Heart left ventricle (tissue), 16 donors: ENCODE results near the gene CNOT3. TPM values are rescaled to one million over a fixed set of nuclear protein-coding genes. Genes with fewer than 3 reads are reported as not detected.
A peak's percentile ranks its signal among the peaks of the same experiment; 100 is the strongest.

Source experiments
- ATAC-seq, 4 donors: fragments of 200-7000 bp; cut with Tn5 transposase; one replicate each; pipeline ENCODE4 v1.9.1; 2020 to 2022; ENCODE audit warnings: moderate library complexity in 4 of 4, mild to moderate bottlenecking in 3 of 4, moderate number of reproducible peaks in 1 of 4
- DNase-seq, 5 donors: peaks; one replicate each; pipeline ENCODE4 v3.0.0-alpha.2; 2020
- H3K27ac ChIP-seq, 12 donors: fragments of 200-600 bp; sonication (generic) in 4 of 12; one replicate each; pipeline versions ENCODE4 v1.5.0 to v1.8.0; 2016 to 2022; ENCODE audit warnings: mild to moderate bottlenecking in 2 of 12
- H3K27me3 ChIP-seq, 9 donors: fragments of 200-600 bp; sonication (generic) in 2 of 9; one replicate each; pipeline versions ENCODE4 v1.5.1 to v1.8.0; 2016 to 2022; ENCODE audit warnings: mild to moderate bottlenecking in 3 of 9
- H3K36me3 ChIP-seq, 9 donors: fragments of 200-600 bp; sonication (generic) in 2 of 9; one replicate each; pipeline versions ENCODE4 v1.5.0 to v1.8.0; 2018 to 2022; ENCODE audit warnings: mild to moderate bottlenecking in 2 of 9
- H3K4me1 ChIP-seq, 12 donors: fragments of 200-600 bp; sonication (generic) in 4 of 12; one replicate each; pipeline versions ENCODE4 v1.5.0 to v1.8.0; 2016 to 2022; ENCODE audit warnings: mild to moderate bottlenecking in 3 of 12
- H3K4me3 ChIP-seq, 12 donors: fragments of 200-600 bp; sonication (generic) in 4 of 12; one replicate each; pipeline versions ENCODE4 v1.5.0 to v1.8.0; 2017 to 2022; ENCODE audit warnings: mild to moderate bottlenecking in 9 of 12, moderate library complexity in 4 of 12
- H3K9me3 ChIP-seq, 12 donors: fragments of 200-600 bp; sonication (generic) in 4 of 12; one replicate each; pipeline versions ENCODE4 v1.5.0 to v1.8.0; 2016 to 2022; ENCODE audit warnings: mild to moderate bottlenecking in 1 of 12
- POLR2A ChIP-seq, 2 donors: fragments of 450-650 bp; IDR thresholded peaks; one replicate each; pipeline ENCODE4 v1.6.1; 2017; ENCODE audit warnings: antibody characterized with exemption in 2 of 2, mild to moderate bottlenecking in 2 of 2, moderate library complexity in 2 of 2
- WGBS, 4 donors: extraction: QIAGEN DNeasy Blood & Tissue Kit in 2 of 4; methylation state at CpG; one replicate each; pipeline versions ENCODE4 v1.1.5 to v1.1.7; 2013 to 2018; 5-methylcytosine and 5-hydroxymethylcytosine counted together
- intact Hi-C, 10 donors: fragments of 100-400 bp; cut with DNase I; formaldehyde crosslinking; loops; one replicate each; pipeline versions ENCODE4 v1.11.1 to v1.14.2; 2022
- polyA plus RNA-seq, 2 donors: library from polyadenylated mRNA; stranded (reverse); fragments of 200-250 nt; gene quantifications; one replicate each; pipeline ENCODE4 v1.2.3, GENCODE V29; 2013
- total RNA-seq, 9 donors: library from RNA; depleted of rRNA in 2 of 9; stranded (reverse); fragments of >200 nt in 2 of 9; fragmentation: NEBNext Ultra II Directional in 3 of 9; extraction: Animal tissue kit (Norgen Biotek cat#: 25700) in 3 of 9; gene quantifications; one replicate each; pipeline versions ENCODE4 v1.1.0 to v1.2.4, GENCODE V29; 2016 to 2023
- TF ChIP-seq, protein P1 (sequence below), 12 donors: fragments of 200-600 bp; sonication (generic) in 4 of 12; IDR thresholded peaks; one replicate each; pipeline versions ENCODE4 v1.5.0 to v1.8.0; 2018 to 2022; ENCODE audit warnings: antibody characterized with exemption in 12 of 12, mild to moderate bottlenecking in 5 of 12
- donor health status: ischemic (EF 13 %, LVEDD 7.1; RV severe dilation, severe dysfunction).
- donor health status: healthy with polysubstance abuse.
- donor health status: DM: no; HTN: yes; CAD: no.
- donor health status: DM: no; HTN: no; CAD: no.
- donor health status: ischemic (EF 25% LVEDD 6.9; RV normal size, moderate dysfunction).
- donor health status: ischemic (EF 25% LVEDD 5.7; RV mildly dilated, moderate dysfunction).
- donor health status: healthy.
- donor health status: DM: yes; HTN: yes; CAD: no.
- donor health status: ischemic (EF 35%, LVEDD 5.7; RV mildly dilated, moderate dysfunction).
- donor health status: nonischemic (EF 11% LVEDD 7.7; RV severe dilation, severe dysfunction).
- donor health status: DM: yes; HTN: yes; CAD: no.
- donor health status: PGD.
- donor health status: ischemic (EF 29% LVEDD 5.4; RV normal size, mild dysfunction).
- donor health status: nonischemic (EF 23%, LVEDD 6.1; RV moderate dilation, normal function).

Gene CNOT3
- total and polyA plus RNA-seq, 11 donors: 12.6 to 28.2 (median 18.1) TPM

DNA sequence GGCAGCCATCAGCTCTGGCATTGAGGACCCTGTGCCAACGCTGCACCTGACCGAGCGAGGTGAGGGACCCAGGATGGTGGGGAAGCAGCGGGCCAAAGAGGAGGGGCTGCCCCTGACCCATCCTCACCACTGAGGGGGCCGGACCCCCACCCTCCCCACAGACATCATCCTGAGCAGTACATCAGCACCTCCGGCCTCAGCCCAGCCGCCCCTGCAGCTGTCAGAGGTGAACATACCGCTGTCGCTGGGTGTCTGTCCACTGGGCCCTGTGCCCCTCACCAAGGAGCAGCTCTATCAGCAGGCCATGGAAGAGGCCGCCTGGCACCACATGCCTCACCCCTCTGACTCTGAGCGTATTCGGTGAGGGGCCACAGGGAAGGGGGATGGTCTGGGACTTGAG, 14.7 kb downstream of the CNOT3 start:
- intact Hi-C loops: no loop called here
- WGBS, 4 donors: 76 to 93% (median 89%) methylated on average over 7 to 12 of the region's 12 CpGs

DNA sequence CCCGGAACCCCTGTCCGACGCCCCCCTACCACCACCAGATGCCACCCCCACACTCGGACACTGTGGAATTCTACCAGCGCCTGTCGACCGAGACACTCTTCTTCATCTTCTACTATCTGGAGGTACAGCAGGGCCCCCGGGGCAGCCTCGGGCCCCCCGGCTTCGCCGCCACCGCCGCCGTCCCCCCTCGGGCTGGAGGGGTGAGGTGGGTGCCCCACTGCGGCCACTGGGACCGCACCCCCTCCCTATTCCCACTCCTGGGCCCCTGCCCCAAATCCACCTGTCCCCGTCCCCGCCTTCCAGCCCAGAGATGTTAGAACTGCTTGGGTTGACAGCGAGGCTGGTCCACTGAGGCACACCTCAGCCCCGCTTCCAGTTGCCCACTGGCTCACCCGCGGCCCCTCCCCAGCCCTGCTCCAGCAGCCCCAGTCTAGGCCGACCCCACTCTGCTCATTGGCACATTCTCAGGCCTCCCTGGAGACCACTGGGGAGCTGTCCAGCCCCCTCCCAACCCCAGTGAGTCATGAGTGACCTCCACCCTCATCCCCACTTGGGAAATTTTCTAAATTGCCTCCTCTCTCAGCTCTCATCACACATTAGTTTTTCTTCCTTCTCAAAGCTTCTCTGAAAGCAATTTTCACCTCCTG, 15.4 kb downstream of the CNOT3 start:
- 85 to 90% (median 89%) methylated on average over 25 of the region's 25 CpGs for WGBS, 4 donors
- ATAC-seq: peak in 2 of 4 donors; percentile 7 to 36
- intact Hi-C loops: no loop called here
- no peak for DNase-seq
- H3K27me3 ChIP-seq: no peaks in the 10 kb centered on the region
- TF ChIP-seq POLR2A (IDR thresholded peaks at IDR 0.05): no peak
- TF ChIP-seq, protein P1, sequence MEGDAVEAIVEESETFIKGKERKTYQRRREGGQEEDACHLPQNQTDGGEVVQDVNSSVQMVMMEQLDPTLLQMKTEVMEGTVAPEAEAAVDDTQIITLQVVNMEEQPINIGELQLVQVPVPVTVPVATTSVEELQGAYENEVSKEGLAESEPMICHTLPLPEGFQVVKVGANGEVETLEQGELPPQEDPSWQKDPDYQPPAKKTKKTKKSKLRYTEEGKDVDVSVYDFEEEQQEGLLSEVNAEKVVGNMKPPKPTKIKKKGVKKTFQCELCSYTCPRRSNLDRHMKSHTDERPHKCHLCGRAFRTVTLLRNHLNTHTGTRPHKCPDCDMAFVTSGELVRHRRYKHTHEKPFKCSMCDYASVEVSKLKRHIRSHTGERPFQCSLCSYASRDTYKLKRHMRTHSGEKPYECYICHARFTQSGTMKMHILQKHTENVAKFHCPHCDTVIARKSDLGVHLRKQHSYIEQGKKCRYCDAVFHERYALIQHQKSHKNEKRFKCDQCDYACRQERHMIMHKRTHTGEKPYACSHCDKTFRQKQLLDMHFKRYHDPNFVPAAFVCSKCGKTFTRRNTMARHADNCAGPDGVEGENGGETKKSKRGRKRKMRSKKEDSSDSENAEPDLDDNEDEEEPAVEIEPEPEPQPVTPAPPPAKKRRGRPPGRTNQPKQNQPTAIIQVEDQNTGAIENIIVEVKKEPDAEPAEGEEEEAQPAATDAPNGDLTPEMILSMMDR (IDR thresholded peaks at IDR 0.05): no peak
- H3K4me3 ChIP-seq: no peak overlapping the region
- peaks cover 0 to 100% (median 100%) of the 10 kb centered on the region in 9 donors for H3K36me3 ChIP-seq
- peak overlapping the region in 2 of 12 donors; percentile 11 to 40 for H3K27ac ChIP-seq
- H3K9me3 ChIP-seq: no peaks in the 10 kb centered on the region
- H3K4me1 ChIP-seq: peaks cover 0 to 12% (median 0%) of the 10 kb centered on the region in 12 donors

More for the DNA sequence above, 14.7 kb downstream of the CNOT3 start:
- TF ChIP-seq, protein P1 (IDR thresholded peaks at IDR 0.05): no peak
- no peak for TF ChIP-seq POLR2A (IDR thresholded peaks at IDR 0.05)
- ATAC-seq (no peak), DNase-seq (no peak)
- peaks cover 0 to 11% (median 3%) of the 10 kb centered on the region in 12 donors for H3K4me1 ChIP-seq
- peaks cover 0 to 100% (median 100%) of the 10 kb centered on the region in 9 donors for H3K36me3 ChIP-seq
- H3K27ac ChIP-seq: no peak overlapping the region
- no peaks in the 10 kb centered on the region for H3K9me3 ChIP-seq
- no peak overlapping the region for H3K4me3 ChIP-seq
- H3K27me3 ChIP-seq: no peaks in the 10 kb centered on the region

DNA sequence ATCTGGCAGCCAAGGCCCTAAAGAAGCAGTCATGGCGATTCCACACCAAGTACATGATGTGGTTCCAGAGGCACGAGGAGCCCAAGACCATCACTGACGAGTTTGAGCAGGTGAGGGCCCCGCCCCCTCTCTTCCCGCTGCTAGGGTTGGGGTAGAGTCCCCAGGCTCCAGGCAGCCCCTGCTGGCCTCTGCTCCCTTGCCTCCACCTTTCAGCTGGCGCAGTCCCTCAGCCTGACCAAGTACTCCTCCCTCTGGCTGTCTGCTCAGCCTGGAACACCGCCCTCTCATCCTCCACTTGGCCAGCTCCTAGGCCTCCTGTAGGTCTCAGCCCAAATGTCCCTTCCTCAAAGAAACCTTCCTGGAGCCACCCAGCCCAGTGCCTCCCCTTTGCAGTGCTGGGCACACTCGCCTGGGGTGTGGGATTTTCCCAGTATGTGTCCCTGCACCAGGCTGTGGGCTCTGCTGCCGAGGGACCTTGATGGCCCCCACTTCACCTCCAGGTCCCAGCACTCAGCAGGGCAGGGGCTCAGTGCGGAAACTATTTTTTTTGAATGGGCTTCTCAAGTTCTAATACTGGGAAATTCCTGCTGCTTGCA, 16.3 kb downstream of the CNOT3 start:
- H3K36me3 ChIP-seq: peaks cover 0 to 96% (median 93%) of the 10 kb centered on the region in 9 donors
- 79 to 90% (median 84%) methylated on average over 8 to 10 of the region's 10 CpGs for WGBS, 4 donors
- TF ChIP-seq POLR2A (IDR thresholded peaks at IDR 0.05): no peak
- TF ChIP-seq, protein P1 (IDR thresholded peaks at IDR 0.05): no peak
- H3K27ac ChIP-seq: peak overlapping the region in 2 of 12 donors; percentile 11 to 40
- H3K4me1 ChIP-seq: peaks cover 0 to 21% (median 7%) of the 10 kb centered on the region in 12 donors
- H3K27me3 ChIP-seq: no peaks in the 10 kb centered on the region
- intact Hi-C loops: no loop called here
- DNase-seq (no peak), ATAC-seq (peak in 1 of 4 donors; percentile 2)
- no peaks in the 10 kb centered on the region for H3K9me3 ChIP-seq
- no peak overlapping the region for H3K4me3 ChIP-seq

DNA sequence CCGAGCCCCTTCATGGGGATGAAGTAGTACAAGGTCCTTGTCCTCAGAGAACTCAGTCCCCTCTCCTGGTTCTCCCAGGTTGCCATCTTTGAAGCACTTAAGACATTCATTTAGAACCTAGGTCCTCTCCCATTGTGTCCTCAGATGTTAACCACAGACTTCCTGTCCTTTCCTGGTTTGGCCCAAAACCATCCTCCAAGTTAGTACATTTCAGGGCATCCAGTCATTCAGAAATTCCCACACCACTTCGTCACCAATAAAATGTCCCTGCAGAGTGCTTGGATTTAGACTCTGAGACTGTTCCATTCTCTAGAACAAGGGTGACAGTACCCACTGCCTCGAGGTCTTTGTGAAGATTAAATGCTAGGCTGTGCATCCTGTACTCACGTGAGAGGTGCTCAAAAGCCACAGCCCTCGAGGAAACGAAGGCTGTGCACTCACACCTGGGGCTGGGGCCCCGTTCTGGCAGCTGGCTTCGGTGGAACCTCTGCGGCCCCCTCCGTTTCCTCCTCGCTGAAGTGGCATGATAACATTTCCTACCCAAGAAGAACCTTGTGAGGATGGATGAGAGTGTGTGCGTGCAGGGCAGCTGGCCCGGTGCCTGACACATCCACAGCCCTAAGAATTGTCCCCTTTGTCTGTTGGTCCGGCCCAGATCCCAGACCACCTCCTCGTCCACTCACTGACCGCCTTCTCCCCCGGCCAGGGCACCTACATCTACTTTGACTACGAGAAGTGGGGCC, 17.2 kb downstream of the CNOT3 start:
- Histone ChIP-seq H3K4me1 (peaks cover 0 to 23% (median 10%) of the 10 kb centered on the region in 12 donors), H3K36me3 (peaks cover 0 to 87% (median 84%) of the 10 kb centered on the region in 9 donors), H3K27me3 (no peaks in the 10 kb centered on the region), H3K27ac (peak overlapping the region in 1 of 12 donors; percentile 20), H3K9me3 (no peaks in the 10 kb centered on the region), H3K4me3 (no peak overlapping the region)
- 67 to 74% (median 71%) methylated on average over 13 to 18 of the region's 18 CpGs for WGBS, 4 donors
- no peak for TF ChIP-seq POLR2A (IDR thresholded peaks at IDR 0.05)
- TF ChIP-seq, protein P1 (IDR thresholded peaks at IDR 0.05): no peak
- no peak for ATAC-seq
- DNase-seq: no peak
- intact Hi-C loops: no loop called here
